Activated CD4-positive, alpha-beta T cell treated with anti-CD3 and anti-CD28 coated beads for 1 hour (primary cell): ENCODE results near the gene SLC38A2.
A peak's percentile ranks its signal among the peaks of the same experiment; 100 is the strongest.

ENCODE experiments used
- DNase-seq: peaks from one replicate; pipeline ENCODE4 v3.0.0-alpha.2; 2020

The SLC38A2 gene

DNA sequence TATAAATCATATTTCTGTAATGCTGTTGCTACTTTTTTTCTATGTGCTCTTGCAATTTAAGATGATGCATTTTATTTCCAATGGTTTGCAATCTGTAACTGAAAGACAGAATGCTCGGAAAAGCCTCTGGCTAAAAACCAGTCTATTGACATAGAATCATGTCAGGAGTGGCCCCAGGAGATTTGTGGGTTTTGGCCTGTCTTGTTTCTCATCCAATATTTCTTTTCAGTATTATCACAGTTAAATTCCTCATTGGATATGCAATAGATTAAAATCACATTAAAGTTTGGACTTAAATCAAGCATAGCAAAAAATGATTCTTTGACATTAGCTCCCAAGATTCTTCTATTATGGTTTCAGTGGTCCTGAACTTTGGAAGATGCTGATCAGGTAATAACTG, 19.1 kb upstream of the SLC38A2 start:
- no peak for DNase-seq

GRCh38 chr12:46390881-46391280, 18.3 kb upstream of the SLC38A2 start:
- no peak for DNase-seq

- DNase-seq = no peak
These were observed 17.7 kb upstream of the SLC38A2 start for GRCh38 chr12:46390304-46390703.

- no peak for DNase-seq
These were observed 16.6 kb upstream of the SLC38A2 start for GRCh38 chr12:46389031-46389616.

- no peak for DNase-seq
These were observed 16.0 kb upstream of the SLC38A2 start for GRCh38 chr12:46388427-46389021.

DNA sequence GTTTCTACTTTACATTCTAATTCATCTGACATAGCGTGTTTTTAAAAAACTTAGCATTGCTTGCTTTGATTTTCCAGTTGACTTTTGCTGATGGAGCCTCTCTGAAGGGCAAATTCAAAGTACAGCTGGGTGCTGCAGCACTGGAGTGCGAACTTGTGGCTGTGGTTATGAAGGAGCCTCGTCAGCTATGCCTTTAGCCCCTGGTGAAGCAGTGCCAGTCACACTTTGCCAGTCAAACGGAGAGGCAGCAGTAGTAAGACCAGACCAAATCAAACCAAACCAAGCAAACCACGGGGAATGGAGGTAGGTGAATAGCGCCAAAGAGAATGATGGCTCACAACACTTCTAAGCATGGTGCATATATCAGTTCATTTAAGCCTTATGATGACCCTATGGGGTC, 15.1 kb upstream of the SLC38A2 start:
- no peak for DNase-seq

GRCh38 chr12:46386877-46387629, 14.5 kb upstream of the SLC38A2 start:
- no peak for DNase-seq

- no peak for DNase-seq
These were observed 13.8 kb upstream of the SLC38A2 start for GRCh38 chr12:46386360-46386867.

DNA sequence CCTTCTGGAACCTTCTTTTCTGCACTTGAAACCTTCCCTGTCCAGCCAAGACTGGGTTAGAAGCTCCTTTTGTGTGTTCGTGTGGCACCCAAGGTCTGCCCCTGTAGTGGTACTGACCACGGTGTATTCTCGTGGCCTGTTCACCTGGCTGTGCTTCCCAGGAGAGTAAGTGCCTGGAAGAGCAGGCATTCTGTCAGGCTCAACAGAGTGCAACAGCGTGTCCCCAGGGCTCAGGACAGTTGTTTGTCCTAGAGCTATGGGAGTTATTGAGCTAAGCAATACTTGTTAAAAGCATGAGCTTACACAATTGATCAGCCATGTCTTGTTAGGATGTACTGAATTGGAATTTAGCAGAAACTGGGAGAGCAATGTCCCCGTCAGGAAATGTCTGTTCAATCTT, 12.9 kb upstream of the SLC38A2 start:
- no peak for DNase-seq

- no peak for DNase-seq
These were observed 12.1 kb upstream of the SLC38A2 start for GRCh38 chr12:46384451-46385309.

GRCh38 chr12:46383654-46384450, 11.3 kb upstream of the SLC38A2 start:
- peak; percentile 56 for DNase-seq

DNA sequence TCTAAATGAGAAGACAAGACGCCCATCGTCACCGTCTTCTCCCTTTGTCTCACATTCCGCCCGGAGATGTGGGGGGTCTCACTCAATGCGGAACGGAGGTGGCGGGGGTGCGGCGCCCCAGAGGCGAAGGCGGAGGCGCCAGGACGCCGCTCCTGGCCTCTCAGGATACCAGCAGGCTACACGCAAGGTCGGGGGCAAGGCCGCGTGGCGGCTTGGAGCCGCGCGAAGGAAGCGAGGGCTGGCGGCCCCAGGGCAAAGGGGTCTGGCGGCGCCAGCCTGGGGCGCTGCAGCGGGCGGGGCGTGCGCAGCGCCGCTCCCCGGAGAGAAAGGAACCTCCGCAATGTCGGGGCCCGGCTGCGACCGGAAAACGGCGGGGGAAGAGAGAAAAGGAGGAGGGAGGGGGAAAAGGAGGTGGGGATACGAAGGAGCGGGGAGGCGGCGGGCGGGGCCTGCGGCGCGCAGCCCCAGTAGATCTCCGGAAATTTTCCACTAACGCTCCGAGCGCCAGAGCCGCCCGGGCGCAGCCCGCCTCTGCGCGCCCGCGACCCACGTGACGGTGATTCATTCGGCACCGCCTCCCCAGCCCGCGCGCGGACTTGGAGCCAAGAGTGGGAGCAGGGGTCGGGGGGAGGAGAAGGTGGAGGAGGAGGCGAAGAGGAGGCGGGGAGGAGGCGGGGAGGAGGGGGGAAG, 10.5 kb upstream of the SLC38A2 start:
- DNase-seq = peak; percentile 92

- DNase-seq = no peak
These were observed 9.9 kb upstream of the SLC38A2 start for GRCh38 chr12:46382408-46382963.

- no peak for DNase-seq
These were observed 8.3 kb upstream of the SLC38A2 start for GRCh38 chr12:46380881-46381280.

DNA sequence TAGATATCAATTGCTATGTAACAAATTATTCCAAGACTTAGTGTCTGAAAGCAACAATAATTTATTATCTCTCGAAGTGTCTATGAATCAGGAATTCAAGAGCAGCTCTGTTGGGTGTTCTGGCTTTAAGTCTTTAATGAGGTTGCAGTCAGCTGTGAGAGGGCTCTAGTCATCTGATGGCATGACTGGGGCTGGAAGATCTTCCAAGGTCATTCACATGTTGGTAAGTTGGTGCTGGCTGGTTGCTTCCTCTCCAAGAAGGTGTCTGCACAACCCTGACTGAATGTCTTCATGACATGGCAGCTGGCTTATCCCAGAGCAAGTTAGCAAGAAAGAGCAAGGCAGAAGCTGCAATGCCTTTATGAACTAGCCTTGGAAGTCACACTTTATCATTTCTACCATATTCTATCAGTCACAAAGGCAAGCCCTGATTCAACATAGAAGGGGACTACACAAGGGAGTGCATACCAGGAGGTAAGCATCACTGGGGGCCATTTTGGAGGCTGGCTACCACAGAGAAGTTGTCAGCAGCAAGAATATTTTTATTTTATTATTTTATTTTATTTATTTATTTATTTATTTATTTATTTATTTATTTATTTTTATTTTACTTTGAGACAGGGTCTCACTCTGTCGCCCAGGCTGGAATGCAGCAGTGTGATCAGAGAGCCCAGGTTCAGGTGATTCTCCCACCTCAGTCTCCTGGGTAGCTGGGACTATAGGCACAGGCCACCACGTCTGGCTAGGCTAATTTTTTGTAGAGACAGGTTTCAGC, 7.6 kb upstream of the SLC38A2 start:
- no peak for DNase-seq

- DNase-seq = no peak
These were observed 6.8 kb upstream of the SLC38A2 start for GRCh38 chr12:46379352-46379751.

- no peak for DNase-seq
These were observed 6.0 kb upstream of the SLC38A2 start for GRCh38 chr12:46378530-46378929.

GRCh38 chr12:46377678-46378077, 5.1 kb upstream of the SLC38A2 start:
- DNase-seq = no peak

DNA sequence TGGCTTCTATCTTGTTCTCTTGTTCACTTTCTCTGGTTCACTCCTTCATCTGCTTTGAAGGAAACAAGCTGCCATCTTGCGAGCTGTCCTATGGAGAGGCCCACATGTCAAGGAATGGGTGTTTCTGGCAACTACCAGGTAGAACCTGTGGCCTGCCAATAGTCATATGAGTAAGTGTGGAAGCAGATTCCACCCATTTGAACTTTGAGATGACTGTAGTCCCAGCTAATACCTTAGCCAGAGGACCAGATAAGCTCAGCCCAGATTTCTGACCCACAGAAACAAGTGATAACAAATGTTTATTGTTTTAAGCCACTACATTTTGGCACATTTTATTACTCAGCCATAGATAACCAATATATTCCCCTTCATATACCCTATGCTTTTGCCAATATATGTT, 4.0 kb upstream of the SLC38A2 start:
- DNase-seq = no peak

GRCh38 chr12:46374711-46375110, 2.1 kb upstream of the SLC38A2 start:
- DNase-seq = no peak

GRCh38 chr12:46374310-46374709, 1.7 kb upstream of the SLC38A2 start:
- DNase-seq = no peak
